HepG2 (cell line): ENCODE data around the gene SCAF11. TPM values are rescaled to one million over a fixed set of nuclear protein-coding genes. Genes with fewer than 3 reads are reported as not detected.

Experiments
- E2F1 ChIP-seq: sonication (generic); formaldehyde crosslinking; IDR thresholded peaks from 2 replicates; pipeline ENCODE4 v1.5.0; 2020; ENCODE audit warnings: missing genetic modification reagents
- FOSL2 ChIP-seq: sonication (generic); formaldehyde crosslinking; IDR thresholded peaks from 2 replicates; pipeline ENCODE4 v1.4.0; 2020; ENCODE audit warnings: missing genetic modification reagents
- HNRNPLL ChIP-seq: fragments of 200-400 bp; formaldehyde crosslinking; IDR thresholded peaks from 2 replicates; pipeline ENCODE4 v1.6.1; 2017; ENCODE audit warnings: mild to moderate bottlenecking, low read depth, low read length; ENCODE audit not compliant: poor library complexity, severe bottlenecking
- PATZ1 ChIP-seq: sonication (generic); formaldehyde crosslinking; IDR thresholded peaks from 2 replicates; pipeline ENCODE4 v1.4.0; 2020; ENCODE audit warnings: missing genetic modification reagents
- PHF5A ChIP-seq: IDR thresholded peaks from one replicate; pipeline ENCODE4 v1.6.1; 2018; ENCODE audit warnings: low read depth, missing genetic modification reagents; ENCODE audit not compliant: unreplicated experiment
- RBFOX2 ChIP-seq: fragments of 200-400 bp; formaldehyde crosslinking; IDR thresholded peaks from 2 replicates; pipeline ENCODE4 v1.6.1; 2017; ENCODE audit warnings: low read depth, mild to moderate bottlenecking, low read length
- RCOR2 ChIP-seq: IDR thresholded peaks from 2 replicates; pipeline ENCODE4 v1.6.1; 2016; ENCODE audit warnings: missing biosample characterization, missing genetic modification reagents
- YY1 ChIP-seq: IDR thresholded peaks from 2 replicates; pipeline ENCODE4 v1.6.1; 2011; ENCODE audit warnings: low read length, low read depth, moderate library complexity, mild to moderate bottlenecking; ENCODE audit not compliant: insufficient read depth, insufficient replicate concordance
- ZKSCAN8 ChIP-seq: IDR thresholded peaks from 2 replicates; pipeline ENCODE4 v1.6.1; 2016; ENCODE audit warnings: borderline replicate concordance, missing genetic modification reagents, missing compliant biosample characterization
- ZMYM4 ChIP-seq: sonication (generic); formaldehyde crosslinking; IDR thresholded peaks from 2 replicates; pipeline ENCODE4 v1.8.1; 2023; ENCODE audit warnings: mild to moderate bottlenecking, missing genetic modification reagents
- ZNF124 ChIP-seq: sonication (generic); formaldehyde crosslinking; IDR thresholded peaks from 2 replicates; pipeline ENCODE4 v1.4.0; 2020; ENCODE audit warnings: missing genetic modification reagents
- ZNF232 ChIP-seq: sonication (generic); formaldehyde crosslinking; IDR thresholded peaks from 2 replicates; pipeline ENCODE4 v1.4.0; 2020; ENCODE audit warnings: missing genetic modification reagents, borderline replicate concordance
- polyA plus RNA-seq, 8 experiments: library from polyadenylated mRNA; depleted of rRNA in 3 of 8; stranded (reverse) in 7 of 8; unstranded in 1 of 8; fragments of >200 nt; fragmentation: Illumina TruSeq in 4 of 8; extraction: Trizol in 4 of 8; gene quantifications; 2 replicates each; pipeline versions ENCODE4 v1.2.1 to v1.2.3, GENCODE V29; 2011 to 2016; ENCODE audit warnings: low read depth in 4 of 8, missing spikeins in 1 of 8, mixed read lengths in 1 of 8; ENCODE audit not compliant: insufficient read depth in 1 of 8
- total RNA-seq, 5 experiments: library from RNA; depleted of rRNA; stranded (reverse); fragments of >200 nt; fragmentation: Illumina TruSeq; extraction: Trizol; gene quantifications; 2 replicates each; pipeline ENCODE4 v1.2.3, GENCODE V29; 2016; ENCODE audit warnings: low read depth in 1 of 5
- TF ChIP-seq, protein P1 (sequence below): IDR thresholded peaks from 2 replicates; pipeline ENCODE4 v1.6.1; 2016; ENCODE audit warnings: missing compliant biosample characterization, missing genetic modification reagents, borderline replicate concordance
- TF ChIP-seq, protein P2 (sequence below): sonication (generic); formaldehyde crosslinking; IDR thresholded peaks from 2 replicates; pipeline ENCODE4 v1.4.0; 2020; ENCODE audit warnings: missing genetic modification reagents, mild to moderate bottlenecking, borderline replicate concordance
- TF ChIP-seq, protein P3 (sequence below): sonication (generic); formaldehyde crosslinking; IDR thresholded peaks from 2 replicates; pipeline ENCODE4 v1.8.0; 2022; ENCODE audit warnings: missing genetic modification reagents, low read depth, mild to moderate bottlenecking, borderline replicate concordance
- TF ChIP-seq, protein P4 (sequence below): sonication (generic); formaldehyde crosslinking; IDR thresholded peaks from 2 replicates; pipeline ENCODE4 v1.9.0; 2022; ENCODE audit warnings: missing genetic modification reagents, mild to moderate bottlenecking, borderline replicate concordance

SCAF11 gene
- total and polyA plus RNA-seq, 2 of the 13 experiments (the other 11 are each of a cell fraction or from before 2014, with no cell fraction given), result 26.9 to 38.3 TPM

DNA sequence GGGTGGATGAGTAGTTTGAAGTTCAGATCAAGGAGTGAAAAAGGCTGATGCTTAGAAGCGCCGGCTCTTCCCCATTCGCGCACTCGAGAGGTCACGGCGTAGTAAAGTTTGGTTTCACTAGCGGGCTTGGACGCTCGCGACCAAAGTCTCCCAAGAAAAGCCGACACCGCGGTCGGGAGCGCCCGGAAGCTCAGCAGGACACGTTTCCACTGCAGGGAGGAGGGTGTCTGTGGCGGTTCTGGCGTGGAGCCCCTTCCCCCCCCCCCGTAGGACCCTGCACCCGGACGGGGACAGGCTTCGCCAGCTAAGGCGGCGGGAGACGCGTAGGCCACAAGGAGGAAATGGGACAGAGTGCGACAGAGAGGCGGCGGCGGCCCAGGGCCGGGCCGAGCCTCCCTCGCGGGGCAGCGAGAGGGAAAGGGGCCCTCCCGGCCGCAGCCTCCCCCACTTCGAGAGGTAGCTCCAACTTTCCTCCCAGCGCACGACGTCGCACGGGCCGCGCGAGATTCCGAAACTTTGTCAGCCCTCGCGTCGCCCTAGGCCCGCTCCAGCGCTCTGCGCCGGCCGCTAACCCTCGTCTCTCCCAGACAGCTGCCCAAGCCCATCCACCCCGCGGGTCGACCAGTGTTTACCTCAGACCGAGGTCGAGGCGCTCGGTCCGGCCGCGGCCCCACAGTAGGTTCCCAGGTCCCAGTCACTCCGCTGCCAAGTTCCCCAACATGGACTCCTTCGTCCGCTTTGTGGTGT, 480 bp downstream of the SCAF11 start (continued):
- TF ChIP-seq, protein P1, sequence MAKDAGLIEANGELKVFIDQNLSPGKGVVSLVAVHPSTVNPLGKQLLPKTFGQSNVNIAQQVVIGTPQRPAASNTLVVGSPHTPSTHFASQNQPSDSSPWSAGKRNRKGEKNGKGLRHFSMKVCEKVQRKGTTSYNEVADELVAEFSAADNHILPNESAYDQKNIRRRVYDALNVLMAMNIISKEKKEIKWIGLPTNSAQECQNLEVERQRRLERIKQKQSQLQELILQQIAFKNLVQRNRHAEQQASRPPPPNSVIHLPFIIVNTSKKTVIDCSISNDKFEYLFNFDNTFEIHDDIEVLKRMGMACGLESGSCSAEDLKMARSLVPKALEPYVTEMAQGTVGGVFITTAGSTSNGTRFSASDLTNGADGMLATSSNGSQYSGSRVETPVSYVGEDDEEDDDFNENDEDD (CRISPR knock-in tag), result peak; percentile 33; the same call in 1 of the 2 replicates
- no peak for TF ChIP-seq FOSL2 (CRISPR knock-in tag)
- TF ChIP-seq, protein P2, sequence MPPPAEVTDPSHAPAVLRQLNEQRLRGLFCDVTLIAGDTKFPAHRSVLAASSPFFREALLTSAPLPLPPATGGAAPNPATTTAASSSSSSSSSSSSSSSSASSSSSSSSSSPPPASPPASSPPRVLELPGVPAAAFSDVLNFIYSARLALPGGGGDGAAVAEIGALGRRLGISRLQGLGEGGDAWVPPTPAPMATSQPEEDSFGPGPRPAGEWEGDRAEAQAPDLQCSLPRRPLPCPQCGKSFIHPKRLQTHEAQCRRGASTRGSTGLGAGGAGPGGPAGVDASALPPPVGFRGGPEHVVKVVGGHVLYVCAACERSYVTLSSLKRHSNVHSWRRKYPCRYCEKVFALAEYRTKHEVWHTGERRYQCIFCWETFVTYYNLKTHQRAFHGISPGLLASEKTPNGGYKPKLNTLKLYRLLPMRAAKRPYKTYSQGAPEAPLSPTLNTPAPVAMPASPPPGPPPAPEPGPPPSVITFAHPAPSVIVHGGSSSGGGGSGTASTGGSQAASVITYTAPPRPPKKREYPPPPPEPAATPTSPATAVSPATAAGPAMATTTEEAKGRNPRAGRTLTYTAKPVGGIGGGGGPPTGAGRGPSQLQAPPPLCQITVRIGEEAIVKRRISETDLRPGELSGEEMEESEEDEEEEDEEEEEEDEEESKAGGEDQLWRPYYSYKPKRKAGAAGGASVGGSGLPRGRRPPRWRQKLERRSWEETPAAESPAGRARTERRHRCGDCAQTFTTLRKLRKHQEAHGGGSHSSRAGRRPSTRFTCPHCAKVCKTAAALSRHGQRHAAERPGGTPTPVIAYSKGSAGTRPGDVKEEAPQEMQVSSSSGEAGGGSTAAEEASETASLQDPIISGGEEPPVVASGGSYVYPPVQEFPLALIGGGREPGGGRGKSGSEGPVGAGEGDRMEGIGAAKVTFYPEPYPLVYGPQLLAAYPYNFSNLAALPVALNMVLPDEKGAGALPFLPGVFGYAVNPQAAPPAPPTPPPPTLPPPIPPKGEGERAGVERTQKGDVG, result peak; percentile 7; the same call in 1 of the 2 replicates
- peak; percentile 89 for TF ChIP-seq RBFOX2
- TF ChIP-seq PATZ1 (CRISPR knock-in tag), result peak; percentile 77
- TF ChIP-seq YY1, result peak; percentile 19
- TF ChIP-seq, protein P3, sequence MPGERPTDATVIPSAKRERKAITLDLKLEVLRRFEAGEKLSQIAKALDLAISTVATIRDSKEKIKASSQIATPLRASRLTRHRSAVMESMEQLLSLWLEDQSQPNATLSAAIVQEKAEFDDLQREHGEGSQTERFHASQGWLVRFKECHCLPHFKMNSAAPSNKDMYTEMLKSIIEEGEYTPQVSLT (CRISPR knock-in tag), result 0 out of 2 replicates have a peak, but pooled peaks have one; percentile 14
- TF ChIP-seq ZNF232 (CRISPR knock-in tag), result no peak
- no peak for TF ChIP-seq ZKSCAN8
- TF ChIP-seq PHF5A (CRISPR knock-in tag), result no peak
- TF ChIP-seq, protein P4, sequence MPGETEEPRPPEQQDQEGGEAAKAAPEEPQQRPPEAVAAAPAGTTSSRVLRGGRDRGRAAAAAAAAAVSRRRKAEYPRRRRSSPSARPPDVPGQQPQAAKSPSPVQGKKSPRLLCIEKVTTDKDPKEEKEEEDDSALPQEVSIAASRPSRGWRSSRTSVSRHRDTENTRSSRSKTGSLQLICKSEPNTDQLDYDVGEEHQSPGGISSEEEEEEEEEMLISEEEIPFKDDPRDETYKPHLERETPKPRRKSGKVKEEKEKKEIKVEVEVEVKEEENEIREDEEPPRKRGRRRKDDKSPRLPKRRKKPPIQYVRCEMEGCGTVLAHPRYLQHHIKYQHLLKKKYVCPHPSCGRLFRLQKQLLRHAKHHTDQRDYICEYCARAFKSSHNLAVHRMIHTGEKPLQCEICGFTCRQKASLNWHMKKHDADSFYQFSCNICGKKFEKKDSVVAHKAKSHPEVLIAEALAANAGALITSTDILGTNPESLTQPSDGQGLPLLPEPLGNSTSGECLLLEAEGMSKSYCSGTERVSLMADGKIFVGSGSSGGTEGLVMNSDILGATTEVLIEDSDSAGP, result no peak
- TF ChIP-seq ZNF124 (CRISPR knock-in tag), result 0 out of 2 replicates have a peak, but pooled peaks have one; percentile 19
- 0 out of 2 replicates have a peak, but pooled peaks have one; percentile 60 for TF ChIP-seq E2F1 (CRISPR knock-in tag)
- 0 out of 2 replicates have a peak, but pooled peaks have one; percentile 14 for TF ChIP-seq RCOR2 (CRISPR knock-in tag)
- peak; percentile 32 for TF ChIP-seq HNRNPLL
- peak; percentile 38; the same call in 1 of the 2 replicates for TF ChIP-seq ZMYM4 (CRISPR knock-in tag)
